Daoy (cell line): ENCODE results near the gene VPS26B. TPM values are rescaled to one million over a fixed set of nuclear protein-coding genes. Genes with fewer than 3 reads are reported as not detected.
"Not testable (repeated sequence)": the region's sequence is repeated elsewhere in the genome, so short reads cannot be mapped to it uniquely, and the experiment has no call there.

Source experiments
- DNase-seq: peaks from one replicate; pipeline ENCODE4 v3.0.0-alpha.2; 2015; ENCODE audit warnings: low read depth
- total RNA-seq: library from RNA; depleted of rRNA; stranded (reverse); fragments of >200 nt; shearing (Covaris generic); gene quantifications from 2 replicates; pipeline ENCODE4 v1.2.3, GENCODE V29; 2014

Gene VPS26B
- total RNA-seq, 1 experiment from 2014 or later = 19.2 TPM

- DNase-seq = no peak
Observed at GRCh38 chr11:134231958-134232659, 7.6 kb downstream of the VPS26B start.

- DNase-seq = no peak
Observed at GRCh38 chr11:134233729-134234179, 9.3 kb downstream of the VPS26B start.

DNA sequence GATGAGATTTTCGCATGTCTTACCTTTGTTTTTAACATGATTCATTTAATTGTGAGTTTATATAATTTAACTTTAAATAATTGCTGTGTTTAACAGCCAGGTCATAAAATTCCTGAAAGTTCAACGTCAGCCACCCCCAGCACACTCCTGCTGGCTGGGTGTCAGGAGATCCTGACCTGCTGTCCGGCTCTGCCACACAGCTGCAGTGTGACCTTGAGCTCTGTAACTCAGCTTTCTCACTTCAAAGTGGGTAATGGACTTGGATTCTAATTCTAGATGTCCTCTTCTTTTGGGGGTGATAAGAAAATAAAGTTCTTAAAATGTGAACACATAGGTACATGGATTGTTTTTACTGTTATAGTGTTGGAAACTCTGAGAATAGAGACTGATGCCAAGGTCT lies 10.9 kb downstream of the VPS26B start:
- DNase-seq = no peak

DNA sequence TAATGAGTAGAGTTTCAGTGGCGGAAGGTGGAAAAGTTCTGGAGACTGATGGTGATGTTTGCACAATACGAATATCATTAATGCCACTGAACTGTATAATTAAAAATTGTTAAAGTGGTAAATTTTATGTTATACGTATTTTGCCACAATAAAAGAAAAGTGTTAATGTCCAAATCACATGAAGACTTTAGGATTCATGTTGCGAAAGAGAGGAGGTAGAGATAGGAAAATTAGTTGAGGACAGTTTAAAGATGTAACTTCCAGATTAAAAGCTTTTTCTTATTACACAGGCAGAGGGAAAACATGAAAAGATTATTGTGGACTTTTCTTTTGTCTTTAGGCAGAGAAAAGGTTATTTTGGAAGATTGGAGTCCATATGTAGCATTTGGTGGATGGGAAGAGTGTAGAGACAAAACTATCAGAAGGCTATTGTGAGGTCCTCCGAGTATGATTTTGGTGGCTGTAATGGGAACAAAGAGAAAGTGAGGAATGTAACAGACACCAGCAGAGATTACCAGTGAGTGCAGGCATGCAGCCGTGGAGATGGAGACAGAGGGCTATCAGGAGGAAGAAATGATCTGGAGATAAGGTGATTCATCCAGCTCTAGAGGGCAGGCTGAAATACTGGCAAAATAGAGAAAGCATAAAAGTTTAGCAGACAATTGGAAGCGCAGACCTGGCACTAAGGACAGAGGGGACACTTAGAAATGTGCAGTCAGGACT lies 12.5 kb downstream of the VPS26B start:
- DNase-seq = no peak

GRCh38 chr11:134237557-134237922 lies 13.1 kb downstream of the VPS26B start:
- no peak for DNase-seq

- DNase-seq = no peak
Observed at GRCh38 chr11:134238956-134239355, 14.5 kb downstream of the VPS26B start.

DNA sequence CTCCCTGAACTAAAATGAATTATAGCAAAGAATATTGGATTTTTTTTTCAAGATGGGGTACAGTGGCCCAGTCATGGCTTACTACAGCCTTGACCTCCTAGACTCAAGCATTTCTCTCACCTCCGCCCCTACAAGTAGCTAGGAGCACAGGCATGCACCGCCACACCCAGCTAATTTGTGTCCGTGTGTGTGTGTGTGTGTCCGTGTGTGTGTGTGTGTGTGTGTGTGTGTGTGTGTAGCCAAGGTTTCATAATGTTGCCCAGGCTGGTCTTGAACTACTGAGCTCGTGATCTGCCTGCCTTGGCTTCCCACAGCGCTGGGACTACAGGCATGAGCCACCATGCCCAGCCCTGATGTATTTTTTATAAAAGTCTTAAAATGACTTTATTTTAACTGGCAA lies 16.1 kb downstream of the VPS26B start:
- no peak for DNase-seq

- no peak for DNase-seq
Observed at GRCh38 chr11:134242376-134242775, 17.9 kb downstream of the VPS26B start.

GRCh38 chr11:134243913-134244312 lies 19.4 kb downstream of the VPS26B start:
- DNase-seq = no peak

DNA sequence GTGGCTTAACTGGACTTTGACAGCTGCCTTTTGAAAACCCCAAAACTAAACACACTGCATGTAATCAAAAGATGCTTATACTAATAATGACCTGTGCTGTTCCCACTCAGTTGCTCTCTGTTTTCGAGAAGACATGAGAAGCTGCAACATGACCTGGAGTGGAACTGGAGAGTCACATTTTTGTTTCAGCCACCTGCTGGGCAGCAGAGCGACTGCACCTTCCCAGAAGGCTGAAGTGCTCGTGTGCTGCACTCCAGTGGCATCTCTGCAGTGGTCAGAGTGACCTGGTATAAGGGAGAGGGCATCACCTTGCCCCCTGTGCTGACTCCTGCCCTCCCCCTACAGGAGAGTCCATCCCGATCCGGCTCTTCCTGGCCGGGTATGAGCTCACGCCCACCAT lies 20.1 kb downstream of the VPS26B start:
- DNase-seq = no peak

DNA sequence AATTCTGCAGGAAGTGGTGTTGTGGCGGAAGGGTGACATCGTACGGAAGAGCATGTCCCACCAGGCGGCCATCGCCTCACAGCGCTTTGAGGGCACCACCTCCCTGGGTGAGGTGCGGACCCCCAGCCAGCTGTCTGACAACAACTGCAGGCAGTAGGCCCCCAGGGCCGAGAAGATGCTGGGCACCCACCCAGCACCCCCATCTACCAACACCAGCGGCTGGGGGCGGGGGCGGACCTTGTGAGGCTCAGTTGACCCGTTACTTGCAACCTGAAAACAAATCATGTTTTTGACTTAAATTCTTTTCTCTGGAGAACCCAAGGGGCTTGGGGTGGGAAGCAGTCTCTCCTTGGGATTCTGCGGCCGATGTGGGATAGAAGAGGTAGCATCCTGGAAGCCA lies 21.0 kb downstream of the VPS26B start:
- no peak for DNase-seq

DNA sequence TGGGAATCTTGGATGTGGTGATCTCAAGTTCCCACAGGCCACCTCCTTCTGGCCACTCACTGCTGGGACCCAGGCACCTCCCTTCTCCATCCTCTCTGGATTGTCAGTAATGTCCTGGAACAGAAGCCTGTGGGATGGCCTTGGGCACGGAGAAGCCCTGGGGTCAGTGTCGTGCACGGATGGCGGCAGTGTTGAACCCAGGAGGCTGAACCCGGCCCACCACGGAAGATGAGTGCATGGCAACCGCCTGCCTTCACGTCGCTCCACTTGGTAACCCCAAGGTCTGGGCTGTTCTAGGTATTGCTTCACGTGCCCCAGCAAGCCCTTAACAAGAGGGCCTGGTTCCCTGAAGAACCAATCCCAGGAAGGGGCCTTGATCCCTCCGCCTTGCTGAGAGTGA lies 21.6 kb downstream of the VPS26B start:
- DNase-seq = no peak

DNA sequence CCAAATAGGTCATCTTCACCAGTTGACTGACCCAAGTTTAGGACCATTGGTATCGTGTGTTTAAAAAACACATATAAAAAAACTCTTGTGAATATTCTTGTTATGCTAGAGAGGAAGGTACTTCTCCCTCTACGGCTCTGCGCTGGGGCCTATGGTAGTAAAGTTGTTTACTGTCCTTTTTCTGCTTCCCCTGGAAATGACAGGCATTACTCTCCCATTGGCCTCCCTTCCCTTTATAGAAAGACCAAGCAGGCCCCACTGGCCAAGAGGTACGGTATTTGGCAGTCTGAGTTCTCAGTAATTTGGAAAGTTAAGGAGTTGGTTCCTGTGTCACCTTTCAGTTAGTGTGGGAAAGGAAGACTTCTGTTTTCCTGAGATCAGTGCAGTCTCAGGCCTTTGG lies 22.2 kb downstream of the VPS26B start:
- DNase-seq = no peak

- no peak for DNase-seq
Observed at GRCh38 chr11:134248910-134249480, 24.5 kb downstream of the VPS26B start.

- no peak for DNase-seq
Observed at GRCh38 chr11:134250246-134250645, 25.8 kb downstream of the VPS26B start.

DNA sequence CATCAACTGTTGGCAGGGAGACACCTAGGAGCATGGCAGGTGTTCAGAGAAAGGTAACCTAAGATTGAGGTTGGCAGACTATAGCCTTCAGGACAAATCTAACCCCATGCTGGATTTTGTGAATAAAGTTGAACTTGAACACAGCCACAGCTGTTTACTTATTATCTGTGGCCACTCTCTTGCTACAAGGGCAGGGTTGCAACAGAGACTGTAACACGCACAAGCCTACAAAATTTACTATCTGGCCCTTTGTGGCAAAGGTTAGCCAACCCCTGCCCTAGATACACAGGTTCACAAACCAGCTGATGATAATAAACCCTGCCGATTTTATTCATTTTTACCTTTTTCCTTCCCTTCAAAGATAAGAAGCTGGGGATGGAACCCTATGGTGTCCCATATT lies 26.2 kb downstream of the VPS26B start:
- DNase-seq = no peak

DNA sequence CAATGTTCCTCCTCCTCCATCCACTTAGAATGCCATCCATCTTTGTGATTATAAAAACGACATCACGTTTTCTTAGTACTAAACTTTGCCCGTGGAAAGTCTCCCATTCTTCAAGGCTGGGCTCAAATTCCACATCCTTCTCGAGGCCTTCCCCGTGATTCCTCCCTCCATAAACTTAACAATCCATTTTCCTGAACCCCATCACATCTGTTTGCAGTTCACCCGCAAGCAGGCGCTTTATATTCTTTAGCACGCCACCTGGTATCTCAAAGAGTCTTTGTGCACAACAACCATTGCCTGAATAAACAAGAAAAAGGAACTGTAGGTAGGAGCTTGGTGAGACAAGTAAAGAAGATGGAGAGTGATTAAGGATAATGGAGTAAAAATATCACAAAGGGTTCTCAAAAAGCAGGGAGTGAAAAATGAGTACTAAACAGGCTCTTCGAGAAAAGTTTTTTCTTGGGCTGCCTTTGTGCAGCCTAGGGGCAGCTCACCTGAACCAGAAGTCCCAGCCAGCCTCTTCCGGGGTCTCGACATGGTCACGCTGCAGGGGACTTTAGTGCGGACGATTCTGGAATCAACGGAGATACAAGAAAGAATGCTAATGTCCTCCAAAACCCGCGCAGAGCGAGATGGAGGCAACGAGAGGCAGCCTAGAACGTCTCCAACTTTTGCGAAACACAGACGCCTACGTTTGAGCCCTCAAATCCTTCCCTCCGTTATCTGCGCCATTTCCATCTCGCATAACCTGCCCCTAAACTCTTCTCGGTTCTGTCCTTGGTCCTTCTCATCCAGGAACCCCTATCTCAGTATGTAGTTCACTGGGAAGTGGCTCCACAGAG lies 28.1 kb downstream of the VPS26B start:
- DNase-seq = no peak

GRCh38 chr11:134253188-134253993 lies 28.9 kb downstream of the VPS26B start, which contains the start of the genes ACAD8 and THYN1:
Gene ACAD8, plus strand, starts transcription at chr11:134253568. Its CDS starts 33 bp downstream, at chr11:134253601.
Gene THYN1, minus strand, starts transcription at chr11:134253352. Its CDS starts 470 bp downstream, at chr11:134252882.
- peak; percentile 97 for DNase-seq

- no peak for DNase-seq
Observed at GRCh38 chr11:134254433-134255183, 30.1 kb downstream of the VPS26B start.

- DNase-seq = not testable (repeated sequence)
Observed at GRCh38 chr11:134255184-134255561, 30.7 kb downstream of the VPS26B start.
